Mesenchymal stem cell (in vitro differentiated cells and primary cell): ENCODE results near the gene USP17L22.
"Not testable (repeated sequence)": the region's sequence is repeated elsewhere in the genome, so short reads cannot be mapped to it uniquely, and the experiment has no call there.

Source experiments
- DNase-seq: peaks from one replicate; pipeline ENCODE4 v3.0.0-alpha.2; 2013
- H2AFZ ChIP-seq: one replicate; pipeline ENCODE4 v1.6.1; 2013; ENCODE audit warnings: low read depth, mild to moderate bottlenecking, control low read depth, inconsistent platforms, low read length, moderate library complexity
- H2AK5ac ChIP-seq: 2 replicates; pipeline ENCODE4 v1.6.1; 2013; ENCODE audit warnings: low read length, moderate library complexity, mild to moderate bottlenecking, inconsistent platforms; ENCODE audit not compliant: severe bottlenecking
- H2BK120ac ChIP-seq: one replicate; pipeline ENCODE4 v1.6.1; 2013; ENCODE audit warnings: low read depth, mild to moderate bottlenecking, inconsistent platforms, low read length, moderate library complexity
- H2BK12ac ChIP-seq, 2 experiments: one replicate each; pipeline ENCODE4 v1.6.1; 2013; ENCODE audit warnings: inconsistent platforms in 2 of 2, low read length in 2 of 2, mild to moderate bottlenecking in 2 of 2, moderate library complexity in 2 of 2, control low read depth in 1 of 2
- H2BK15ac ChIP-seq: one replicate; pipeline ENCODE4 v1.6.1; 2013; ENCODE audit warnings: mild to moderate bottlenecking, low read depth, inconsistent platforms; ENCODE audit not compliant: poor library complexity, severe bottlenecking
- H2BK5ac ChIP-seq: 2 replicates; pipeline ENCODE4 v1.6.1; 2013; ENCODE audit warnings: low read depth, mild to moderate bottlenecking, low read length, control low read depth, inconsistent platforms; ENCODE audit not compliant: poor library complexity, severe bottlenecking
- H3K14ac ChIP-seq, 2 experiments: one replicate each; pipeline ENCODE4 v1.6.1; 2013; ENCODE audit warnings: inconsistent platforms in 2 of 2, low read length in 2 of 2, control low read depth in 1 of 2, mild to moderate bottlenecking in 1 of 2, moderate library complexity in 1 of 2
- H3K18ac ChIP-seq, 2 experiments: one replicate each; pipeline ENCODE4 v1.6.1; 2013; ENCODE audit warnings: inconsistent platforms in 2 of 2, low read length in 2 of 2, control low read depth in 1 of 2, low read depth in 1 of 2, mild to moderate bottlenecking in 1 of 2
- H3K23ac ChIP-seq, 2 experiments: one replicate each; pipeline ENCODE4 v1.6.1; 2013; ENCODE audit warnings: inconsistent platforms in 2 of 2, low read length in 2 of 2, mild to moderate bottlenecking in 2 of 2, moderate library complexity in 2 of 2, control low read depth in 1 of 2
- H3K27ac ChIP-seq: 2 replicates; pipeline ENCODE4 v1.5.1; 2013; ENCODE audit warnings: mild to moderate bottlenecking, moderate library complexity, low read length, control low read depth, inconsistent platforms; ENCODE audit not compliant: poor library complexity, severe bottlenecking
- H3K27me3 ChIP-seq, 2 experiments: 2 replicates each; pipeline versions ENCODE4 v1.6.1 to v1.7.0; 2013; ENCODE audit warnings: low read length in 2 of 2, mild to moderate bottlenecking in 2 of 2, moderate library complexity in 2 of 2, control low read depth in 1 of 2, inconsistent platforms in 1 of 2; ENCODE audit not compliant: control insufficient read depth in 1 of 2, insufficient read depth in 1 of 2
- H3K36me3 ChIP-seq, 2 experiments: 2 replicates each; pipeline versions ENCODE4 v1.6.1 to v1.7.0; 2013; ENCODE audit warnings: low read length in 2 of 2, control low read depth in 1 of 2, inconsistent platforms in 1 of 2, low read depth in 1 of 2, mild to moderate bottlenecking in 1 of 2; ENCODE audit not compliant: insufficient read depth in 2 of 2, control insufficient read depth in 1 of 2
- H3K4ac ChIP-seq, 2 experiments: one replicate each; pipeline ENCODE4 v1.6.1; 2013; ENCODE audit warnings: inconsistent platforms in 2 of 2, low read length in 2 of 2, mild to moderate bottlenecking in 2 of 2, moderate library complexity in 2 of 2, control low read depth in 1 of 2, low read depth in 1 of 2
- H3K4me1 ChIP-seq: 2 replicates; pipeline ENCODE4 v1.6.1; 2013; ENCODE audit warnings: low read depth, low read length, control low read depth; ENCODE audit not compliant: control insufficient read depth, insufficient read depth
- H3K4me2 ChIP-seq: 2 replicates; pipeline ENCODE4 v1.6.1; 2013; ENCODE audit warnings: low read length, mild to moderate bottlenecking, inconsistent platforms; ENCODE audit not compliant: poor library complexity, severe bottlenecking
- H3K4me3 ChIP-seq, 2 experiments: 2 replicates each; pipeline versions ENCODE4 v1.5.1 to v1.7.0; 2013; ENCODE audit warnings: low read length in 2 of 2, mild to moderate bottlenecking in 2 of 2, control low read depth in 1 of 2, low read depth in 1 of 2; ENCODE audit not compliant: insufficient read depth in 1 of 2
- H3K79me1 ChIP-seq: replicated peaks from 2 replicates; pipeline ENCODE4 v1.6.1; 2013; ENCODE audit warnings: mild to moderate bottlenecking, control low read depth, low read length, inconsistent platforms; ENCODE audit not compliant: poor library complexity, severe bottlenecking
- H3K9ac ChIP-seq: 2 replicates; pipeline ENCODE4 v1.7.0; 2013; ENCODE audit warnings: mild to moderate bottlenecking, low read length, moderate library complexity
- H3K9me3 ChIP-seq: 2 replicates; pipeline ENCODE4 v1.7.0; 2013; ENCODE audit warnings: mild to moderate bottlenecking, low read length; ENCODE audit not compliant: control insufficient read depth
- H4K8ac ChIP-seq: one replicate; pipeline ENCODE4 v1.6.1; 2013; ENCODE audit warnings: inconsistent platforms, mild to moderate bottlenecking, low read length, moderate library complexity
- H4K91ac ChIP-seq: one replicate; pipeline ENCODE4 v1.6.1; 2013; ENCODE audit warnings: mild to moderate bottlenecking, low read length, inconsistent platforms
- WGBS: methylation state at CpG from one replicate; pipeline ENCODE4 v1.1.7; 2013; ENCODE audit warnings: mixed read lengths; 5-methylcytosine and 5-hydroxymethylcytosine counted together

Gene USP17L22

GRCh38 chr4:9253078-9253477 lies 14.3 kb upstream of the USP17L22 start, which contains the start of gene USP17L19:
TSS of gene USP17L19 (plus strand) at chr4:9253378. CDS start at chr4:9253378, 0 bp downstream.
- DNase-seq: not testable (repeated sequence)

GRCh38 chr4:9257824-9258223 lies 9.6 kb upstream of the USP17L22 start, which contains the start of gene USP17L20:
TSS of gene USP17L20 (plus strand) at chr4:9258124. CDS start at chr4:9258124, 0 bp downstream.
- not testable (repeated sequence) for H3K4me1 ChIP-seq, H4K8ac ChIP-seq, H2AK5ac ChIP-seq, H4K91ac ChIP-seq, H3K4ac ChIP-seq, DNase-seq, H3K27ac ChIP-seq, H2BK15ac ChIP-seq, H2BK5ac ChIP-seq, H2BK120ac ChIP-seq, H3K27me3 ChIP-seq, H3K36me3 ChIP-seq, H3K18ac ChIP-seq, H3K14ac ChIP-seq, H3K4me3 ChIP-seq, H3K4me2 ChIP-seq, H2BK12ac ChIP-seq, H3K9me3 ChIP-seq, H3K23ac ChIP-seq, H3K79me1 ChIP-seq, H2AFZ ChIP-seq, H3K9ac ChIP-seq
- no CpG with 5 or more reads among the region's 15 CpGs for WGBS

More at GRCh38 chr4:9253078-9253477, 14.3 kb upstream of the USP17L22 start, which contains the start of gene USP17L19:
- H2BK5ac ChIP-seq, H3K36me3 ChIP-seq, H4K8ac ChIP-seq, H3K23ac ChIP-seq, H3K18ac ChIP-seq, H3K4me3 ChIP-seq, H2AK5ac ChIP-seq, H2BK15ac ChIP-seq, H3K4me2 ChIP-seq, H3K4me1 ChIP-seq, H2BK12ac ChIP-seq, H4K91ac ChIP-seq, H3K14ac ChIP-seq, H3K9ac ChIP-seq, H3K4ac ChIP-seq, H2AFZ ChIP-seq, H3K27me3 ChIP-seq, H2BK120ac ChIP-seq, H3K79me1 ChIP-seq, H3K27ac ChIP-seq, H3K9me3 ChIP-seq: not testable (repeated sequence)
- no CpG with 5 or more reads among the region's 13 CpGs for WGBS

GRCh38 chr4:9262572-9262971 lies 4.8 kb upstream of the USP17L22 start, which contains the start of gene USP17L21:
TSS of gene USP17L21 (plus strand) at chr4:9262872. CDS start at chr4:9262872, 0 bp downstream.
- H3K23ac ChIP-seq: not testable (repeated sequence)
- no CpG with 5 or more reads among the region's 13 CpGs for WGBS

GRCh38 chr4:9271719-9272118 lies 4.3 kb downstream of the USP17L22 start:
- H2AK5ac ChIP-seq, H3K9me3 ChIP-seq, H3K27ac ChIP-seq, H3K23ac ChIP-seq, H3K4me1 ChIP-seq, H3K18ac ChIP-seq, H2BK120ac ChIP-seq, DNase-seq, H3K79me1 ChIP-seq, H3K4me3 ChIP-seq, H2BK15ac ChIP-seq, H3K4ac ChIP-seq, H4K8ac ChIP-seq, H3K27me3 ChIP-seq, H3K9ac ChIP-seq, H3K36me3 ChIP-seq, H2BK12ac ChIP-seq, H3K14ac ChIP-seq, H3K4me2 ChIP-seq, H2BK5ac ChIP-seq, H2AFZ ChIP-seq: not testable (repeated sequence)
- peak overlapping the region; percentile 64 for H4K91ac ChIP-seq
- 90% methylated on average over 5 of the region's 10 CpGs for whole genome bisulfite sequencing

More at GRCh38 chr4:9262572-9262971, 4.8 kb upstream of the USP17L22 start, which contains the start of gene USP17L21:
- not testable (repeated sequence) for H3K4me1 ChIP-seq, H2BK12ac ChIP-seq, H3K4me3 ChIP-seq, H3K27ac ChIP-seq, H3K9me3 ChIP-seq, H2AK5ac ChIP-seq, DNase-seq, H2BK120ac ChIP-seq, H3K79me1 ChIP-seq, H3K27me3 ChIP-seq, H2AFZ ChIP-seq, H3K4ac ChIP-seq, H4K8ac ChIP-seq, H4K91ac ChIP-seq, H2BK15ac ChIP-seq, H3K9ac ChIP-seq, H3K14ac ChIP-seq, H3K36me3 ChIP-seq, H3K4me2 ChIP-seq, H2BK5ac ChIP-seq, H3K18ac ChIP-seq
